ENCODE results near the gene DCT.

DNA sequence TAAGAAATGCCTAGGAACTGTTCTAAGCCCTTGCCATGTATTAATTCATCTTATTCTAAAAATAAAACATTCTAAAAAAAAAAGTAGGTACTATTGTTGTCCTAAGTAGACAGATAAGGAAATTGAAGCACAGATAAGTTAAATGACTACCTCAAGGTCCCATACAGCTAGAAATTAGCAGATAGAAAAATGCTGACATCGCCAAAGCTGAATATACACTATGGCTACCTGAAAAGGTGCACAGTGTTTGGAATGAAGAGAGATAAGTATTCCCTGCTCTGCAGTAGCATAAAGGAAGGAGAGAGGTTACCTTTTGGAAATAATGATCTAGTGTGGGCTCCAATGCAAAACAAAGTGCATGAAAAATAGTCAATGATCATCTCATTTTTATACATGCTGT, 65.3 kb downstream of the DCT start:
- TF ChIP-seq EZH2phosphoT487 (IDR thresholded peaks at IDR 0.05; ENCODE audit: borderline replicate concordance): no peak
- no peak for TF ChIP-seq CTCF (IDR thresholded peaks at IDR 0.05 in 2 of 3, conservative IDR thresholded peaks at IDR 0.05 in 1 of 3; ENCODE audit: borderline replicate concordance in 1 of 3, insufficient read depth in 1 of 3, low read depth in 2 of 3, low read length in 2 of 3)

All from HCT116 (cell line).